HCT116 (cell line): ENCODE measurements around the gene PHLDA1.

ENCODE experiments used
- CTCF ChIP-seq, 3 experiments: fragments of 200-600 bp in 1 of 3; sonication (generic) in 1 of 3; IDR thresholded peaks in 2 of 3; conservative IDR thresholded peaks in 1 of 3; 2 replicates each; pipeline ENCODE4 v1.5.1; 2012 to 2017; ENCODE audit warnings: low read depth in 2 of 3, low read length in 2 of 3, antibody characterized with exemption in 1 of 3, borderline replicate concordance in 1 of 3, control low read depth in 1 of 3, mild to moderate bottlenecking in 1 of 3, mixed read lengths in 1 of 3, mixed run types in 1 of 3, moderate library complexity in 1 of 3; ENCODE audit not compliant: insufficient read depth in 1 of 3
- MAX ChIP-seq: IDR thresholded peaks from 2 replicates; pipeline ENCODE4 v1.6.1; 2012

DNA sequence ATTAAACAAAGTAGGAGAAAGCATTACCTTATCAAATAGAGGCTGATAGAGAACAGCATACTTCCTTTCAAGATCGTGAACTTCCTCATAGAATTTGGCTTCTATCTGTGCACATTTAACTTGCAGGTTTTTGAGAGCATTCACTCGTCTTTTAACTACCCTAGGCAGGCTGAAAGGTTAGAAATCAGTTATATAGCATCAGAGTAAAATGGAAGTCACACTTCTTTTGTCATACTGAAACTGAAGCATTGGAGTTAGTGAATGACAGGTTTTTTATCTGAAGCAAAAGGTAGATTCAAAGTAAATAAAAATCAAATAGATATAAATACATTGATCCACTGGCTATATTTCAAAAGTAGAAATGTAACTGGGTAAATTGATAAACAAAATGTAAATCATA lies 28.5 kb upstream of the PHLDA1 start:
- TF ChIP-seq MAX (no peak), CTCF (IDR thresholded peaks at IDR 0.05 in 2 of 3, conservative IDR thresholded peaks at IDR 0.05 in 1 of 3; ENCODE audit: borderline replicate concordance in 1 of 3, insufficient read depth in 1 of 3, low read depth in 2 of 3, low read length in 2 of 3) (no peak)
